BE2C (cell line): ENCODE results near the gene MAK.
"Not testable (repeated sequence)": the region's sequence is repeated elsewhere in the genome, so short reads cannot be mapped to it uniquely, and the experiment has no call there.

Experiments
- DNase-seq: peaks from one replicate; pipeline ENCODE4 v3.0.0-alpha.2; 2020
- H3K27me3 ChIP-seq: fragments of 250-450 bp; sonication (Bioruptor Pico); 2 replicates; pipeline ENCODE4 v1.5.1; 2020; ENCODE audit warnings: mild to moderate bottlenecking
- H3K36me3 ChIP-seq: fragments of 250-450 bp; sonication (Bioruptor Pico); 2 replicates; pipeline ENCODE4 v1.5.1; 2020; ENCODE audit warnings: mild to moderate bottlenecking
- H3K4me1 ChIP-seq: fragments of 250-450 bp; sonication (Bioruptor Pico); 2 replicates; pipeline ENCODE4 v1.5.1; 2020
- H3K4me3 ChIP-seq: 2 replicates; pipeline ENCODE4 v1.5.1; 2011; ENCODE audit warnings: low read depth, low read length
- H3K9me3 ChIP-seq: fragments of 250-450 bp; sonication (Bioruptor Pico); 2 replicates; pipeline ENCODE4 v1.5.1; 2020
- CTCF ChIP-seq: IDR thresholded peaks from 2 replicates; pipeline ENCODE4 v1.5.1; 2012; ENCODE audit warnings: mild to moderate bottlenecking, low read depth, low read length

MAK gene

DNA sequence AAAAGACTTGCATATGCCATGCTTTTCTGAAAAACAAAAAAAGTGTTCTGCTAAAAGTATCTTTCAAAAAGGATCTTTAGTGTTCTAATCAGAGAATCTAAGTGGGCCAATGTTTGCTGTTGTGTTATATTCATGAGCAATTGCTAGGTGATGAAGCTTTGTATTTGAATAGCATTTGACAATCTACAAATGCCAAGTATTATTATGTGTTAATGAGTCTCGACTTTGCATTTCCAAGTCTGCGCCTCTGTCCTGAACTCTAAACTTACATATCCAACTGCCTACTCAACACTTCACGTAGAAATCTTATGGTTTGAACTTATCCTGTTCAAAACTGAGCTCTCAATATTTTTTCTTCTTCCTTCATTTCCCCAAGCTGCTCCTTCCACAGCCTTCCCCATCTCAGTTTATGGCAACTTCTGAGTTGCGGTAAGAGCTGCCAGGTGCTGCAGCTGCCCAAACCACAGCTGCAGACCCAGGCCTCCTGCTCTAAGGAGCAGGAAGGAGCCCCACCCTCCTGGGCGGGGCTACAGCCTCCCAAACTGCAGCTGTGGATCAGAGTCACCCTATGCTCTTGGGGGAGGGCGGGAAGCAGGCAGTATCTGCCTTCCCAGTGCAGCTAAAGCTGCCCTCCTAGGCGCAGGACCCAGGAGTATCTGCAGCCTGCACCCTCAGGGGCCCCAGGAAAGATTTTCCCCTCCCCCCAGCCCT lies 16.7 kb upstream of the MAK start:
- TF ChIP-seq CTCF, result no peak
- no peaks in the 10 kb centered on the region for H3K4me1 ChIP-seq
- H3K9me3 ChIP-seq, result no peaks in the 10 kb centered on the region
- H3K27me3 ChIP-seq, result no peaks in the 10 kb centered on the region
- H3K36me3 ChIP-seq, result no peaks in the 10 kb centered on the region
- no peak for DNase-seq
- no peak overlapping the region for H3K4me3 ChIP-seq

DNA sequence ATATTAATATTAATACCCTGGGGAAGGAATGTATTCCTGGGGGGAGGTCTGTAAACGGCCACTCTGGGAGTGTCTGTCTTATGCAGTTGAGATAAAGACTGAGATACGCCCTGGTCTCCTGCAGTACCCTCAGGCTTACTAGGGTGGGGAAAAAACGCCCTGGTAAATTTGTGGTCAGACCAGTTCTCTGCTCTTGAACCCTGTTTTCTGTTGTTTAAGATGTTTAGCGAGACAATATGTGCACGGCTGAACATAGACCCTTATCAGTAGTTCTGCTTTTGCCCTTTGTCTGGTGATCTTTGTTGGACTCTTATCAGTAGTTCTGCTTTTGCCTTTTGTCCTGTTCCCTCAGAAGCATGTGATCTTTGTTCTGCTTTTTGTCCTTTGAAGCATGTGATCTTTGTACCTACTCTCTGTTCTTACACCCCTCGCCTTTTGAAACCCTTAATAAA lies 15.5 kb upstream of the MAK start:
- not testable (repeated sequence) for DNase-seq, H3K27me3 ChIP-seq, H3K36me3 ChIP-seq, H3K9me3 ChIP-seq, H3K4me1 ChIP-seq, H3K4me3 ChIP-seq

- DNase-seq, result no peak
- Histone ChIP-seq H3K4me3 (no peak overlapping the region), H3K4me1 (no peaks in the 10 kb centered on the region), H3K27me3 (no peaks in the 10 kb centered on the region), H3K36me3 (no peaks in the 10 kb centered on the region), H3K9me3 (no peaks in the 10 kb centered on the region)
- TF ChIP-seq CTCF, result no peak
Measured at GRCh38 chr6:10852361-10852960, 14.1 kb upstream of the MAK start.

DNA sequence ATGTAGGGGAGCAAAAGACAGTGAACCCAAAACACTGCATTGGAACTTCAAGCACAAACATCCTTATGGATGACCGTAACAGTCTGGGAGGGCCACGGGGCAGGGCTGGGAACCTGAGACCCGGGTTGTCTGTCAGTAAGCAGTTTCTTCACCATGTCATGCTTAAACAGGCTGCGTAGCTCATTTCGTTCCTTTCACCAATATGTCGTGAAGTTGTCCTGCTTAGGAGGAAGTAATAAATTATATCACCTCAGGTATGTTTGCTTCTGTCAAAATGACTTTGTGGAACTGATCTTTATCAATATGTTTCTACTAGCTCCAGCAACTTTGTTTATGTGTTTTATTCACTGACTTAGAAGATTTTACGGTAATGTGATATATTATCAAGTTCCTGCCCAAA lies 12.4 kb upstream of the MAK start:
- H3K27me3 ChIP-seq, result no peaks in the 10 kb centered on the region
- H3K4me1 ChIP-seq, result no peaks in the 10 kb centered on the region
- no peaks in the 10 kb centered on the region for H3K9me3 ChIP-seq
- TF ChIP-seq CTCF, result no peak
- DNase-seq, result no peak
- H3K4me3 ChIP-seq, result no peak overlapping the region
- H3K36me3 ChIP-seq, result no peaks in the 10 kb centered on the region

- Histone ChIP-seq H3K27me3 (no peaks in the 10 kb centered on the region), H3K4me3 (no peak overlapping the region), H3K36me3 (no peaks in the 10 kb centered on the region), H3K9me3 (no peaks in the 10 kb centered on the region), H3K4me1 (no peaks in the 10 kb centered on the region)
- no peak for TF ChIP-seq CTCF
- no peak for DNase-seq
Measured at GRCh38 chr6:10849901-10850300, 11.6 kb upstream of the MAK start.

DNA sequence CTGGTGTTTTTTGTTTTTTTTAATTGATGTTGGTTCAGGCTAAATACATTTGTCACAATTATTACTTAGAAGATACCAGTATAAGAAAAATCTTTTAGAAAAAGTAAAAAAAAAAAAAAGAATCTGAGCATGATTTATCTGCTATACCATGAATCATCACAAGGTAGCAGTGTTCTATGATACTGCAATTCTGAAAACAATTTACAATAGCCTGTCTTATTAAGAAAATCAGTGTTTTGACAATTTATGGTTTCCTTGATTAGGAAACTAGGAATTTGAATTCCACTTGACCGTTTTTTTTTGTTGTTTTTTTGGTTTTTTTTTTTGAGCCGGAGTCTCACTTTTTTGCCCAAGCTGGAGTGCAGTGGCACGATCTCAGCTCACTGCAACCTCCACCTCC lies 9.3 kb upstream of the MAK start:
- no peaks in the 10 kb centered on the region for H3K9me3 ChIP-seq
- TF ChIP-seq CTCF, result peak; percentile 19; the same call in 1 of the 2 replicates
- DNase-seq, result no peak

More for the DNA sequence above, 9.3 kb upstream of the MAK start:
- Histone ChIP-seq H3K36me3 (no peaks in the 10 kb centered on the region), H3K4me3 (no peak overlapping the region), H3K27me3 (0 out of 2 replicates have a peak, but pooled peaks cover under 1% of the 10 kb centered on the region), H3K4me1 (no peaks in the 10 kb centered on the region)
